ENCODE measurements around the gene SAMD1. TPM values are rescaled to one million over a fixed set of nuclear protein-coding genes. Genes with fewer than 3 reads are reported as not detected.

Gene SAMD1
- total RNA-seq, 1 donor from 2014 or later, result 41.7 TPM

DNA sequence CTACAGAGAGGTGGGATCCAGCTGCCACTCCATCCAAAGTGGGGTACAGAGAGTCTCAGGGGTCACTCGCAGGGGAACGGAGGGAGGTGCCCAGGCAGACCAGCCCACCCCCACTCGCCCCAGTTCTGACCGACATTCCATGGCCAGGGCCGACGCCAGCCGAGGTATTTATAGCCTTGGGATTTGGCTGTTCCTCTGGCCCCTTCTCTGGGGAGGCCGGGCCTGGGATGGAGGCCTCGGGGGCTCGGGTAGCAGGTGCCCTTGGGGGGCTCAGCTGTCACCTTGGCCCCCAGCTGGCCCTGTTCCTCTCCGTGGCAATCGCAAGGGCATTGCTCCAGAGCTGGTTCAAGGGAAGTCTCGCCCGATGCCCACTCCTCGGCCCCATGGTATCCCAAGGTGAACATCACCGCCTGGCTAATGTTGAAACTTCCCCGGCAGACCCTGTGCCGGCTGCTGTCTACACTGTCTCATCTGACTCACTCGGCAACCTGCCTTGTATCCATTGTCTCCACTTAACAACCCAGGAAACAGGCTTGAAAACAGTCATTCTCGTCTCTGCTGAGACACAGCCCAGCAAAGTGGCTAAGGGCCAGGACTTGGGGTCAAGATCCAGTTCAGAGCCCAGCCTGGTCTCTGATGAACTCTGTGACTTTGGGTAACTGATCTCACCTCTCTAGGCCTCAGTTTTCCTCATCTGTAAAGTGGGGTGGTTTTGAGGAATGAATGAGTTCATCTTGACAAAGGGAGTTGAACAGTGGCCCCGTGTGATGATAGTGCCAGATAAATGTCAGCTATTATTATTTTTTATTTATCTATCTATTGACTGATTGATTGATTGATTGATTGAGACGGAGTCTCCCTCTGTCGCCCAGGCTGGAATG is 17.3 kb upstream of the SAMD1 start:
- FAIRE-seq (no peak), DNase-seq (ENCODE audit: low read depth) (peak; percentile 46)
- H4K20me1 ChIP-seq (ENCODE audit: insufficient read depth, low read length), result peaks cover 22% of the 10 kb centered on the region
- no peak overlapping the region for H3K4me3 ChIP-seq (ENCODE audit: insufficient read depth, low read depth, low read length)
- H3K4me1 ChIP-seq (ENCODE audit: insufficient read depth, low read length), result peaks cover 9% of the 10 kb centered on the region
- TF ChIP-seq, protein P1, sequence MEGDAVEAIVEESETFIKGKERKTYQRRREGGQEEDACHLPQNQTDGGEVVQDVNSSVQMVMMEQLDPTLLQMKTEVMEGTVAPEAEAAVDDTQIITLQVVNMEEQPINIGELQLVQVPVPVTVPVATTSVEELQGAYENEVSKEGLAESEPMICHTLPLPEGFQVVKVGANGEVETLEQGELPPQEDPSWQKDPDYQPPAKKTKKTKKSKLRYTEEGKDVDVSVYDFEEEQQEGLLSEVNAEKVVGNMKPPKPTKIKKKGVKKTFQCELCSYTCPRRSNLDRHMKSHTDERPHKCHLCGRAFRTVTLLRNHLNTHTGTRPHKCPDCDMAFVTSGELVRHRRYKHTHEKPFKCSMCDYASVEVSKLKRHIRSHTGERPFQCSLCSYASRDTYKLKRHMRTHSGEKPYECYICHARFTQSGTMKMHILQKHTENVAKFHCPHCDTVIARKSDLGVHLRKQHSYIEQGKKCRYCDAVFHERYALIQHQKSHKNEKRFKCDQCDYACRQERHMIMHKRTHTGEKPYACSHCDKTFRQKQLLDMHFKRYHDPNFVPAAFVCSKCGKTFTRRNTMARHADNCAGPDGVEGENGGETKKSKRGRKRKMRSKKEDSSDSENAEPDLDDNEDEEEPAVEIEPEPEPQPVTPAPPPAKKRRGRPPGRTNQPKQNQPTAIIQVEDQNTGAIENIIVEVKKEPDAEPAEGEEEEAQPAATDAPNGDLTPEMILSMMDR (IDR thresholded peaks at IDR 0.05; ENCODE audit: insufficient read depth, low read depth, low read length), result no peak
- no peak for TF ChIP-seq EZH2 (IDR thresholded peaks at IDR 0.05; ENCODE audit: insufficient read depth, low read length)
- H3K9me3 ChIP-seq (ENCODE audit: insufficient read depth, low read depth, low read length), result no peaks in the 10 kb centered on the region
- Mint-ChIP-seq H3K36me3 (ENCODE audit: low read depth, unreplicated experiment) (peaks cover 19% of the 10 kb centered on the region), H3K27ac (ENCODE audit: unreplicated experiment) (no peak overlapping the region), H3K4me1 (ENCODE audit: low read depth, unreplicated experiment) (no peaks in the 10 kb centered on the region), H3K9me3 (ENCODE audit: unreplicated experiment) (no peaks in the 10 kb centered on the region), H3K27me3 (ENCODE audit: low read depth, unreplicated experiment) (no peaks in the 10 kb centered on the region), H3K4me3 (ENCODE audit: unreplicated experiment) (no peak overlapping the region)
- no peak overlapping the region for H3K9ac ChIP-seq (ENCODE audit: low read length)
- H3K27ac ChIP-seq (ENCODE audit: low read depth, low read length), result peak overlapping the region; percentile 58
- H3K27me3 ChIP-seq (ENCODE audit: insufficient read depth, low read length), result no peaks in the 10 kb centered on the region
- peaks cover 24% of the 10 kb centered on the region for H3K79me2 ChIP-seq (ENCODE audit: insufficient read depth, low read length)
- H3K4me2 ChIP-seq (ENCODE audit: low read length), result no peak overlapping the region
- H2AFZ ChIP-seq (ENCODE audit: low read depth, low read length), result no peak overlapping the region
- no peaks in the 10 kb centered on the region for H3K36me3 ChIP-seq (ENCODE audit: insufficient read depth, low read length)

DNA sequence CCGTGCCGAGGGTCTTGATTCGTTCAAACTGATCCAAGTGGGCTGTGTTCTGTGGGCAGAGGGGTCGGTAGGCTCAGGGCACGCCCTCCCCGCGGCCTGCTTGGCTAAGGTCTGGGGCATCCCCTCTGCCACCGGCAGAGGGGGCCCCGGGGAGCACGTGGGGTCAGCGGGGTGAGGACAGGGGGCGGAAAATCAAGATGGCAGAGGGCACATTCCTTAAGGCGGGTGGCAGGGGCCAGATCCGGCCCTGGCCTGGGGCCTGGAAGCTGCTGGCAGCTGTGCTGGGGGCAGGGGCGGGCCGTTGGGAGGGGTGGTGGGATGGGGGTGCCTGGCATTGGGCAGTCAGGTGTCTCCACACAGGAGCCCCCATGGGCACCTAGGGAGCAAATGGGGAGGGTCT is 16.3 kb upstream of the SAMD1 start:
- H3K4me1 Mint-ChIP-seq (ENCODE audit: low read depth, unreplicated experiment), result no peaks in the 10 kb centered on the region
- no peaks in the 10 kb centered on the region for H3K9me3 Mint-ChIP-seq (ENCODE audit: unreplicated experiment)

More for the DNA sequence above, 16.3 kb upstream of the SAMD1 start:
- peaks cover 19% of the 10 kb centered on the region for H3K36me3 Mint-ChIP-seq (ENCODE audit: low read depth, unreplicated experiment)
- TF ChIP-seq, protein P1 (IDR thresholded peaks at IDR 0.05; ENCODE audit: insufficient read depth, low read depth, low read length), result no peak
- no peak for TF ChIP-seq EZH2 (IDR thresholded peaks at IDR 0.05; ENCODE audit: insufficient read depth, low read length)
- peaks cover 16% of the 10 kb centered on the region for H3K79me2 ChIP-seq (ENCODE audit: insufficient read depth, low read length)
- FAIRE-seq, result no peak
- peaks cover 18% of the 10 kb centered on the region for H4K20me1 ChIP-seq (ENCODE audit: insufficient read depth, low read length)
- peaks cover 4% of the 10 kb centered on the region for H3K4me1 ChIP-seq (ENCODE audit: insufficient read depth, low read length)
- no peak overlapping the region for H3K4me3 Mint-ChIP-seq (ENCODE audit: unreplicated experiment)
- H3K27me3 Mint-ChIP-seq (ENCODE audit: low read depth, unreplicated experiment), result no peaks in the 10 kb centered on the region
- no peaks in the 10 kb centered on the region for H3K27me3 ChIP-seq (ENCODE audit: insufficient read depth, low read length)
- H3K27ac ChIP-seq (ENCODE audit: low read depth, low read length), result no peak overlapping the region
- no peaks in the 10 kb centered on the region for H3K9me3 ChIP-seq (ENCODE audit: insufficient read depth, low read depth, low read length)
- H3K27ac Mint-ChIP-seq (ENCODE audit: unreplicated experiment), result no peak overlapping the region
- no peak overlapping the region for H3K4me2 ChIP-seq (ENCODE audit: low read length)
- peaks cover 3% of the 10 kb centered on the region for H3K36me3 ChIP-seq (ENCODE audit: insufficient read depth, low read length)
- H3K9ac ChIP-seq (ENCODE audit: low read length), result no peak overlapping the region
- no peak overlapping the region for H2AFZ ChIP-seq (ENCODE audit: low read depth, low read length)
- DNase-seq (ENCODE audit: low read depth), result no peak
- no peak overlapping the region for H3K4me3 ChIP-seq (ENCODE audit: insufficient read depth, low read depth, low read length)

Measured in astrocyte (in vitro differentiated cells and primary cell).